GM19397 (cell line): ENCODE results near the gene CNTNAP4.

Experiments
- ATAC-seq: cut with Tn5 transposase; IDR thresholded peaks from one replicate; pipeline ENCODE4 v1.9.1; 2021; ENCODE audit warnings: mild to moderate bottlenecking, moderate library complexity; ENCODE audit not compliant: unreplicated experiment

Gene CNTNAP4

DNA sequence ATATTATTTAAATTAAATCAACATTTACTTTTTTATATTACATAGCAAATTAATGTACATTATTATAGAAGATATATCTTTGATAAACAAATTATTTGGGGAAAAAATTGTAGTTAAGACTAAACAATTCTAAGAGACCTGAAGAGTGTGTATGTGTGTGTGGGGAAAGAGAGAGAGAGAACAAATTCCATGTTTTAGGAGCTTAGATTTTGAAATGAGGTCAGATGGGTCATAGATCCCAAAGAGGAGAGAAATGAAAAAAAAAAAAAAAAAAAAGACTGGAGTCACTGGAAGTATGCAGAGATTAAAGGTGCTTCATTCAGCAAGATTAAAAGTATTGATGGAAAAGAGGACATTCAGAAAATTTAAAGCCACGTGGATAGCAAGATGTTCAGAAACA is 206.8 kb downstream of the CNTNAP4 start:
- ATAC-seq: no peak

DNA sequence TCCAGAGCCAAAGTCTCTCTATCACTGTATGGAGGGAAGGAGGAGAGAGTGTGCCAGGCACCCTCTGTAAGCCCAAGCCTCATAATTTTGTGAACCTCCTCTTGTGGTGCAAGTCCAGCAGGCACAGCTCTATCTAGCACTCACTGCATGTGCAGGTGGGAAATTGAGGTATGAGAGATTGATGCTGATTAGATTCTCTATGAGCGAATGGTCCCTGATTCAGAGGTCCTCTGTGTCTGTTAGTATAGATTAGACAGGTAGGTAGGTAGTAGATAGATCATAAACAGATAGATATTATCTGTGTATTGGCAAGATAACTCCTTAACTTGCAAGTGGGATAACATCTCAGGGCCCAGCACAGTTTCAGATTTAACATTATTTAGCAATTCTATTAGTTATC is 209.5 kb downstream of the CNTNAP4 start:
- ATAC-seq: no peak

DNA sequence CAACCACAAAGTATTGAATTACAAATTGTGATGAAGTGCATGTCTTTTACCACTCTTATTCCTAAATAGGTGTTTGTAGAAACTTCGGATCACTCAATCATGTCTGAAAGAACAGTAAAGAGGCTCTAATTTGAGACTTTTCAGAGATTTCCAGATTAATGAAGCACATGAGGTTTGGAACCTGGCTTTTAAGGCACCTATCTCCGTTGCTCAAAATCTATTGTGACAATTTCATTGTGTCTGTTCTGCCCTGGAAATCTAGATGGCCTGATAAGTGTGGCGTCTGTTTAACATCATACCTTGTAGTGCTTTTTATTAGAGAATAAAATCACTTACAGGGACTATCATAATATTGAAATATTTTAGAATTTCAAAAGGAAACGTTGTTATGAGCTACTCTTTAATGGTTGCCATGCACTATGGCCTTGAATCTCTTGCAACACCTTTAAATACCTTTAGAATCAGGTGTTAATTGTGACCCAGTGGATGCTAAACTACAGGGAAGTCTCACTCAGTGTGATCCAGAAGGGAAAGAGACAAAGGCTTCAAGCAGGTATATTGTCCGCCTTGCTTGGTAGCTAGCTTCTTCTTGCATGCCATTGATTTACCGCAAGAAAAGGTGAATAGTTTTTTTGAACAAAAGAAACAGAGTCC is 210.3 kb downstream of the CNTNAP4 start:
- ATAC-seq: no peak

DNA sequence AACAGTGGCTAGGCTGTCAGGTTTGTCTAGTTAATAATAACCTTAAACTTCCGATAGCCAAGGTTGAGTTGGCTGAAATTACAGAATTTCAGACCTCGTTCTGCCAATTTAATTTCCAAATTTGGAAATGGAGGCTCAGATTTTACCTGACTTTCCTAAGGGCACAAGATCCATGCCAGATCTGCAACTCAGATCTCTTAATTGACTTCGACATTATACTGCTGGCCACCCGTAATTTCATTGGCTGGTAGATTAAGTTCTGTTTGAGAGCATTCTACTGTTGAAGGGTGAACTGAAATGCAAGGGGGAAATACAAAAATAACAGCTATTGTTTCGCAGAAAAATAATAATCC is 210.8 kb downstream of the CNTNAP4 start:
- ATAC-seq: no peak

DNA sequence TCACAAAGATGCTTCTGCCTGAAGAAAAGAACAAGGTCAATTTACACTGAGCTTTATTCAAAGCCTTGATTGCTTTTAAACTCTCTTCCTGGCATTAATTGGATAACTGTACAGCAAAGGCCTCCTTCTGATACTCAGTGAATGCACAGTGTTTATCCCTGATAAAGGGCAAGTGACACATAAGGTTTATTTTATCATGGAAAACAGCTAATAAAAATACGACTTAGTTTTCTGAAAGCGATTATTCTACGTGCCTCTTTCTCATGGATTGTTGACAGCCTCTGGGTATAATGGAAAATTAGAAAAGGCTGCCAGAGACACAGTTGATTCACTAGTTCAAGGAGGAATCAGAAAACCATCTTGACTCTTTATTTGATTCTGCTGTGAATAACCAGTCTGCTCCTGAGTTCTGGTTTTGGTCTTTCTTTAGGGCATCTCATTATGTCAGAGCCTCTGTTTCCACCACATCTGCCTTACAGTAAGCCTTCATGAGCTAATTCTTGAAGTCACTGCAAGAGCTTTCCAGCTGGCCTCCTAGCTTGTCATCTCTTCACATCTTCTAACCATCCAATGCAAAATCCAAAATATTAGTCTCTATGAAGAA is 212.9 kb downstream of the CNTNAP4 start:
- no peak for ATAC-seq

DNA sequence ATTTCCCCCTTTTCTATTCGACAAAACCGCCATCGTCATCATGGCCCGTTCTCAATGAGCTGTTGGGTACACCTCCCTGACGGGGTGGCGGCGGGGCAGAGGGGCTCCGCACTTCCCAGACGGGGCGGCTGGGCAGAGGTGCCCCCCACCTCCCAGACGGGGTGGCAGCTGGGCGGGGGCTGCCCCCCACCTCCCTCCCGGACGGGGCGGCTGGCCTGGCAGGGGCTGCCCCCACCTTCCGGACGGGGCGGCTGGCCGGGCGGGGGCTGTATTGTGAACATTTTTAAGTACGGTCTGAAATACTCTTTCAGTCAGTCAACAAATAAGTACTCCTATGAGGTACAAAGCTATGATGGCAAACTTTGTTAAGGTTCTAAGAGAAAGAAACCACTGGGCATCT is 222.8 kb downstream of the CNTNAP4 start:
- ATAC-seq: no peak

DNA sequence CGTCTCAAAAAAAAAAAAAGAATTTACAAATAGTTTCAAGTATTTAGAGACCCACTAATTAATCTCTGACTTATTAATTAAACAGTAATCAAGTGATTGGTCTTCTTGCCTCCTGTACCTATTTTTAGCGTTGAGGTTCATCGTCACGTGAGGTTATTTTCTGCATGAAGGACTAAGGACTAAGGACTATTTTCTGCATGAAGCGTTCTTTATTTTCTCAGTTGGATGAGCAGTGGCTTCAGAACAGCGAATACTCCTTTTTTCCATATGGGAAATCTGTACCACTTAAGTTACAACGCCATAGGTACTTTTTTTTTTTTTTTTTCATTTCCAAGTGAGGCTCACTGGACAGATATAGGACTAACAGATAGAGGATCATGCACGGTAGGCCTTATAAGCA is 224.9 kb downstream of the CNTNAP4 start:
- no peak for ATAC-seq

DNA sequence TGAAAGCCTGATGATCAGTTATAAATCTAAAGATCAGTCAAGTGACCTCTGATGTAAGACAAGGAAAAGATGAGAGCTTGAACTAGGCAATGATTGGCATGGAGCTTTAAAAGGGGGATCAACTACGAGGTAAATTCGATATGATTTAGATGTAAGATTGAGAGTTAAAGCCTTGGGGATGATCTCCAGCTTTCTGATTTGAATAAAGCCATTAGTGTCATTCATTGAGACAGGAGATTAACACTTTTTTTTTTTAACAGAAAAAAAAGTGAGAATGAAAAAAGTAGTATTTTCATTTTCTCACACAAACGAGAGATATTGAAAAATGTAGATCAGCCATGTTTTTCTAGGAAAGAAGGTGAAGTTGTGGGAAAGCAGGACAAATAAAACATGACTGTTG is 225.4 kb downstream of the CNTNAP4 start:
- no peak for ATAC-seq

DNA sequence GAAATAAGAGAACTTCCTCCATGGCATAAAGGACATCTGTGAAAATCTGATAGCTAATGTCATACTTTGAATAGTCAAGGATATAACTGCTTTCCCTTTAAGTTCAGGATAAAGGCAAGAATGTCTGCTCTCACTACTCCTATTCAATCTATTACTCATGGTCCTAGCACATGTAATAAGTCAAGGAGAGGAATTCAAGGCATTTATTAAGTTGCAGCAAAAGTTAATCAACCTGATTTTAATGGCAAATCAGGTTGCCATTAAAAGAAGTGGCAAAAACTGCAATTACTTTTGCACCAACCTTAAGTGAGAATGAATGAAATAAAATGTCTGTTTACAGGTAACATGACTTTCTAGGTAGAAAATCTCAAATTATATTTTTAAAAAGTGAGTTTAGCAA is 225.9 kb downstream of the CNTNAP4 start:
- ATAC-seq: no peak

DNA sequence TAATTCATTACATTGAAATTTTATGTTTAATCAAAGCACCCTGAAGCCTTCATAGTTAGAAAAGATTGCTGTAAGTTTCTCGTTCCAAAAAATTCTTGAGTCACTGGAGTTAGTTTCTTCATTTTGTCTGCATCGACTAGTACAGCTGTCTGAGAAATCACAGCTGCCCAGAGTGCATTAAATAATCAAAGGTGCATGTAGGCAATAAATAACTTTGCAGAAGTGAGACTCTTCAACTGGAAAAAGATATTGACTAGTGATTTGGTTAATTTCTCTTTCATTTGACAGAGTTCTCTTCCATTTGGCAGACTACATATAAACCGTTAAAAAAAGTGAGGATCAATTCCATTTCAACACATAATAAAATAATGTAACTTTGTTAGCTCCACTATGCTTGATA is 234.0 kb downstream of the CNTNAP4 start:
- no peak for ATAC-seq

DNA sequence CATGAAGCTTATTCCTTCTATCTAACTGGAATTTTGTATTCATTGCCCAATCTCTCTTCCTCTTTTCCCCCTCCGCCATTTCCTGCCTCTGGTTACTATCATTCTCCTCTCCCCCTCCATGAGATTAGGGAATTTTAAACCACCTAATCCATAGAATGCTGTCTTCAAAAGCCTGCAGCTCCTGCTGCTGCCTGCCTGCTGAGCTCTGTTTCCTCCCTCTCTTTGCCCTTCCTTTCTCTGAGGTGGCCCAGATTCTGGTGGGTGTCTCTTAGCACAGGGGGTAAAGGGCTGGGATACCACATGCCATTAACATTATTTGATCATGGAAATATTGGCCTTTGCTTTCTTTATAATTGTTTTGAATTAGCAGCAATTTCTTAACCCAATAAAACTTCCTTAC is 241.6 kb downstream of the CNTNAP4 start:
- no peak for ATAC-seq

DNA sequence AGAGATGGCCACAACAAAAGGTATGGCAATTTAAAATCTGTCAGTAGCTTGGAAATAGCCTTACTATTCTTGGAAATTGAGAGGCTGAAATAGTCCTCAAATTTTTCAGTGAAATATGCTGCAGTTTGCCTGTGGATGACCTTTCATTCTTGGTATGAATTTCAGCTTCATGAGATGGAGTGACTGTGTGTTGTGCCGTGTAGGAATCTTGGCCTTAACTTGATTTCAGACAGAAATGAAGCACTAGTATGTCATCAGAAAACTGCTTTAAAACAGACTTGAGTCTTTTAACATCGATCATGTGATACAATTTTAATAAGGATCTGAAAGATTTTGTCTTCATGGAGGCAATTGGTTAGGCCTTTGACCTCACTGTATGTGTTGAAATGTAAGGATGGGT is 247.2 kb downstream of the CNTNAP4 start:
- no peak for ATAC-seq

DNA sequence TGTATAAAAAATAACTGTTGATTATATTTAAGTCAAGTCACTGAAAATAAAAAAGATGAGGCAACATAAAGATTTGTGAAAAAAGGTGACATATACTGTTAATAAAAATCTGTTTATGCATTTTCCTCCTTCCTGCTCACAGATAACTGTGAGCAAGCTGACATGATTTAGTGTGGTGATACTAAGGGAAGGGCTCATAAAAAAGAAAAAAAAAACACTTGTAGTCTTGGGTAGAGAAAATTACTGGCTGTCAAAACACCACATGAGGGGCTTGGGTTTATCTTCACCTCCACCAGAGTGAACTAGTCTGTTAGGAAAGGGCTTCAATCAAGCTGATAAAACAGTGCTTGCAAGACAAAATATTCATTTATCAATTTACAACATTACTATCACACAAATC is 247.6 kb downstream of the CNTNAP4 start:
- no peak for ATAC-seq

DNA sequence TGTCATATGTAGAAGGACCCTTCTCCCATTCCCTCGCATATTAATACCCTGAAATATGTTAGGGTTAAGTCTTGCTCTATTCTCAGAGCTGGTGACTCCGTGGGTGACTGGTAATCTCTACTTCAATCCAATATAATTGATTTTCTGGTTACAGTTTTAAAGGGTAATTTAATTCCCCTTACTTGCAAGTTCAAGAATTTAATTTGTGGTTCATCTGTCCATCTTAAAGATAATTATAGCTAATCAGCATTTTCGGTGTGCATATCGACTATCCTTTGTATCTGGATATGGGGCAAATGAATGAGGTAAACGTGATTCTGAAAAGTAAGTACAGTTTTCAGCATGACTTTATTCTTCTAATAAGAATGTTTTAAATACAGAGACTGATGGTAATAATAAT is 250.0 kb downstream of the CNTNAP4 start:
- ATAC-seq: no peak

DNA sequence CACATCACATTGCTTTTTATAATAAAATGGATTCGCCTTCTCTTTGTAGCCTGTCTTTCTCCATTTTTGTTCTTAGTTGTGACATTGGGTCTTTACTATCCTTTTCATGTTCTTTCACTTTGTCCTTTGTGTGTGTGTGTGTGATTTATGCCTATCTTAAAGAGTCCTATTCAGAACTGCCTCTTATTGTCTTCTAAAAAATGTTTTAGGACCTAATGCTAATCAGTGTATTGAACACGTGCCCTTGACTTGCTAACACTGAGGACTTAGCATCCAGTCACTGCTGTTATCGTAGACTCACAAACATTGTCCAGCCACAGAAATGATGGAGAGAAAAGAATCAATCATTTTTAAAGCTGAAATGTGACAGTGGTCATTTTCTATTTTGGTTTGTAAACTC is 251.9 kb downstream of the CNTNAP4 start:
- no peak for ATAC-seq

DNA sequence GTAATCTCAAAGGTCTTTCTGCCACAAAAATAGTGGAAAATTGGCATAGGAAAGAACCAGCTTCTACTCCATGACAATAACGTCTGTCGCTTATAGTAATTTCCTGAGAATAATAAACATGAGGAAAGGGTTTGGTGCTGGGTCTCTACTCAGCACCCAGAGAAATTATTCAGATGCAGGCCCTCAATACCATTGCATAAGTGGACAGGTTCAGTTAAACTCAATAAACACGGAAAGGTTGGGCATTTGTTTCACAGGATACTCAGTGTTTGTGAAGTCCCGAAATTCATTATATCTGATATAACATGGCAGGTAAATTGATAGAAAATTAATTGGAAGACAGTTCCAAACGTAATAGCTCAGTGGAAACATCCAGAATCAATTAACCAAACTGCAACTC is 254.0 kb downstream of the CNTNAP4 start:
- ATAC-seq: no peak

DNA sequence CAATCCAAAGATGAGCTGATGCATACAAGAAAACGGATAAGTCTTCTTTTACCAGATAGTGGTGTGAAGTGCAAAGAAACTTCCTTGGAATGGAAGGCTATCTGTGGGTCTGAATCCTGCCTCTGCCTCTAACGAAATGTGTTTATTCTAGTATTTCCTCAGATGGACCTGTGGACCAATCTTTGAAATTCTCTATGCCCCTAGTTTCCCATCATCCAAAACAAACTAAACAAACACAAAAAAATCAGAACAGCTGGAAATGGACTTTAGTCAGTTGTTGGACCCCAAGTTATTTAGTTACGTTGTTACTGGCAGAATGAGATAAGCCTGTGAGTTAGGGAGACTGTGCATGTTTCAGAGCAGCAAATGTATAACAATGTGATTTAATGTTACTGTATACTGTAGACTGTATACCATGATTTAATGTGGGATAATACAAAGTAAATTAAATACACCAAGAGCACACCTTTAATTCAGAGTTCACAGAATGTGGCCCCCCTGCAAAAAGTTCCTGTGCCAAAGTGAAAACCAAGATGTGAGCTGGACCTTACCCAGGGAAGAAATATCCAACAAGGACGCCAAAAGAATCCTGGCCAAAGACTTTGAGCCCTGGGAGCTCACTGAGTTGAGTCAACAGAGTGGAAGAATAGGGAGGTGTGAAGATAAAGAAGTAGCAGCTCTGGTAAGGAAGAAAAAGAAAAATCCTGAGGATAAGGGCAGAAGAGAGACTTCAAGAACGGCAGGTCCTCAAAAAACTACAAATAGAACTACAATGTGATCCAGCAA is 255.2 kb downstream of the CNTNAP4 start:
- ATAC-seq: no peak

DNA sequence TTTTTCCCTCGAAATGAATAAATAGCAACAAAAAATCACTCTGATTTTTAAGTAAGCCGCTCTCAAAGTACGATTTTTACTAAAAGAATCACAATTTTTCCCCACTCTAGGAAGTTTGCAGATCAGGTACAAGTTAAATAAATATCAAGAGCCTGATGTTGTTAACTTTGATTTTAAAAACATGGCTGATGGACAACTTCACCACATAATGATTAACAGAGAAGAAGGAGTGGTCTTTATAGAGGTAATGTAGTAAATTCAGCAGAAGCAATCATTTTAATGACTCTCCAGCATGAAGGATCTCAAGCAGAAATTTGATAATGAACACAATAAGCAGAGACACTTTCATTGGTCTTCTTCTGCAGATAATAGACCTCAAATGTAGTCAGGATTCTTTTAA is 262.4 kb downstream of the CNTNAP4 start:
- ATAC-seq: no peak

DNA sequence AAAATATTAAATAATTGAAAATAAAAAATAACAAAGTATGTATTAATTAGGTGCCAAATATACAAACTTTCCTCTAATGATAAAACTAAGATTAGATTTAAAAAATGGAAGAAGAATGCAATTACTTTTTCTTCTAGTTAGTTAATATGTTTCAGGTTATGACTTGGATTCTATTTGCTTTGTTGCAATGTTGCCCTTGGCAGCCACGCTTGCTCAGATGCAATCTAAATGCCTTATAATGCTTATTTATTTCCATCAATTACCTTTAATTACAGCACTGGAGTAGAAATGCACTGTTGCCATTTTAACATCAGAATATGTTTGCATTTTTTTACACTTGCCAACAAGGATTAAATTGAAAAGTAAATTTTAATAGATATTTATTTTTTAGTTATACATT is 263.9 kb downstream of the CNTNAP4 start:
- no peak for ATAC-seq

DNA sequence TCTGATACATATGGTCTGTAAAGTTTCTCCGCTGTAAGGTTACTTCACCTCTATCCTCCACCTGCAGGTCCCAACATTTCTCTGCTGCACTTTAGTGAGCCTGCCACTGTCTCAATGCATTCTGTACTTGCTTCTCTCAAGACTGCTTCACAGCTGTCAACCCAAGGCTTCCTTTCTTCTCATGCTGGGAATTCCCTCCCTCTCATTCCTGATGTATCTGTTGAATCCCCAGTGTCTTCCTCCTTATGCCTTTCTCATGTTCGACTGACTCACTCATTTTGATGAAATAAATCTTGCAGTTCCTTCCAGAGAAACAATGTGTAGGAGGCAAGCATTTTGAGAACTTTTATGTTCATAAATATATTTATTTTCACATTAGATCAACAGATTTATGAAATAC is 288.3 kb downstream of the CNTNAP4 start:
- ATAC-seq: no peak

DNA sequence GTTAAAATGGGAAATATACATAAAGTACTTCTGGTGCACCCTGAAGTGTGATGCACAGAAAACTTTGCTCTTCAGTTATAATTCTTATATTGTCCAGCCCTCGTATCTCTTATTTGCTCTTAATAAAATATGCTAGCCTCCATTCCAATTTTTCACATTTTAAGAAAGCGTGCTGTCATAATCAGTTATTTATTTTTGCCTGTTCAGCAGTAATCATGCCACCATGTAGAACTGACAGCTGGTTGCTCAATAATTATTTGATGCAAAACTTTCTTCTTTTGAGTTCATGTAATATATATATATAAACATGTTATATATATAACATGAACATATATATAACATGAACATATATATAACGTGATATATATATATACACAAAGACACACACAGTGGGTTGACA is 294.6 kb downstream of the CNTNAP4 start:
- no peak for ATAC-seq

DNA sequence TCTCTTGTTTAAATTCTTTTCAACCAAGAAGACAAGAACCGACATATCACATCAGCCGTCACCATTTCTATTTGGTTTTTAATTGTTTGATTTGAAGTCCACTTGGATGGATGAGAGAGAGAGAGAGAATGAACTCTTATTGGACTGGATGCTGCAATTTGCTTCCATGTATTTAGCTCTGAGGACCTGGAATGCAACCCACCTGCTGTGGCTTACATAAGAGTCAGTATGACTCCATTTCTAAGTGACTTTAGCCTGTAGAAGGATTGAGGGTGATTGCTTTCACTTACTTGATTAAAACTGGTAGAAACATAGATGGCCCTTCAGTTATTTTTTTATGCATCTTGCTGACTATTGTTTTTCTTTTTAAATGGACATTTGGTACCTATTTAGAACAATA is 296.1 kb downstream of the CNTNAP4 start:
- ATAC-seq: no peak
